Large intestine (tissue), 3 donors: ENCODE data around the gene HS6ST2. TPM values are rescaled to one million over a fixed set of nuclear protein-coding genes. Genes with fewer than 3 reads are reported as not detected.

Experiments
- DNase-seq, 2 donors: peaks; one replicate each; pipeline versions ENCODE4 v3.0.0 to v3.0.0-alpha.2; 2013
- H3K27ac ChIP-seq: one replicate; pipeline ENCODE4 v1.5.1; 2013; ENCODE audit warnings: low read length
- H3K27me3 ChIP-seq: 2 replicates; pipeline ENCODE4 v1.6.1; 2013; ENCODE audit warnings: low read length; ENCODE audit not compliant: control insufficient read depth, insufficient read depth
- H3K36me3 ChIP-seq: 2 replicates; pipeline ENCODE4 v1.6.1; 2013; ENCODE audit warnings: low read length; ENCODE audit not compliant: control insufficient read depth, insufficient read depth
- H3K4me1 ChIP-seq: one replicate; pipeline ENCODE4 v1.6.1; 2013; ENCODE audit warnings: low read length; ENCODE audit not compliant: control insufficient read depth, insufficient read depth
- H3K4me3 ChIP-seq: one replicate; pipeline ENCODE4 v1.5.1; 2013; ENCODE audit warnings: low read length
- H3K9me3 ChIP-seq: one replicate; pipeline ENCODE4 v1.6.1; 2013; ENCODE audit warnings: mild to moderate bottlenecking, low read depth, low read length, moderate library complexity; ENCODE audit not compliant: control insufficient read depth
- WGBS: methylation state at CpG from one replicate; pipeline ENCODE4 v1.1.5; 2013; ENCODE audit warnings: low lambda C conversion rate; ENCODE audit not compliant: insufficient coverage; 5-methylcytosine and 5-hydroxymethylcytosine counted together
- polyA plus RNA-seq: library from polyadenylated mRNA; unstranded; fragments of 120-200 nt; gene quantifications from one replicate; pipeline ENCODE4 v1.2.1, GENCODE V29; 2013

The HS6ST2 gene
- polyA plus RNA-seq, 1 donor: 0.97 TPM

DNA sequence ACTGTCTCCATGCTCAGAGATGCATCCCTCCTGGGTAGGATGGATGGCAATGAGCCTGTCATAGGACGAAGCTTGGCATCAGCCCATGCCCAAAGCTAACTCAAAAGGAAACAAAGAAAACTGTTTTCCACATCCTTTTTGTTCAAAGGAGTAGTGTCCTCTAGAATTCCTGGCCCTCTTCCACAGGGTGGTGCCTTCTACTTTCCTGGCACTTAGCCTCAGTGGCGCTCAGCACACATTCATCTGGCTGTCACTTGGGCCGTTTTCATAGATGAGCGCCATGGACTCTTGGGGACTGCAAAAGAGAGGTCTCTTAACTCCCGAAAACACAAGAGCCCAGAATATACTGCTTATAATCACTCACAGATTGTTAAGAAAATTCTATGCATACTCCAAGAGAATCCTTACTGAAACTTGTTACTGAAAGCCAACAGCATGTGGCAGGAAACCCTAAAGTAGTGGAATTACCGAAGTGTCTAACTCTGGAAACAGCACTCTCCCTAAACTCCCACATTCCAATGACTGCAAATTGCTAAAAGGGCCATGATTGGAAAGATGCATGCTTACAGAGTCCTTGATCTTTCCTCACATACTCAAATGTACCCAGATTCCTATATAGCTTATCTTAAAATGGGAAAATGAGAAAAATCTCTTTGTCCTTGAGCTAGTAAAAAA is 110.0 kb downstream of the HS6ST2 start:
- H3K9me3 ChIP-seq: no peaks in the 10 kb centered on the region
- no peak overlapping the region for H3K27ac ChIP-seq
- no CpG with 5 or more reads among the region's 6 CpGs for WGBS
- H3K36me3 ChIP-seq: no peaks in the 10 kb centered on the region
- H3K27me3 ChIP-seq: no peaks in the 10 kb centered on the region
- DNase-seq: no peak
- no peak overlapping the region for H3K4me3 ChIP-seq
- H3K4me1 ChIP-seq: no peaks in the 10 kb centered on the region

DNA sequence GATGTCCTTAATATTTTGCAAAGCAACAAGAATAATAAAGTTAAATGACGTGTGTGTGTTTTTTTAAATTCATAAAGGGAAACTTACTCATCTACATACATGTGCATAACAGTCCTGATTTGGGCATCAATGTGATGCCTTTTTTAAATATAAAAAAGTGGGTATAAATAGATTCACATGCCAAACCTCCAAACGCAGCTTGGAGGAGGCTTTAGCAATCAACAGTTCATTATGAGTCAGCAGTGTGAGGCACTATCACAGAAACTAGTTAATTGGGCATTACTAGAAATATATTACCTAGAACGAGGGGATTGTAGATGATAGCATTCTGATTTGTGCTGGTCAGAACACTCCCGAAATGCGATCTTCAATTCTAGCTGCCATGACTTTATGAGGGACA is 115.1 kb downstream of the HS6ST2 start:
- Histone ChIP-seq H3K9me3 (no peaks in the 10 kb centered on the region), H3K4me3 (no peak overlapping the region), H3K27me3 (no peaks in the 10 kb centered on the region), H3K4me1 (no peaks in the 10 kb centered on the region), H3K27ac (no peak overlapping the region), H3K36me3 (no peaks in the 10 kb centered on the region)
- no peak for DNase-seq
- no CpG with 5 or more reads among the region's 5 CpGs for WGBS

DNA sequence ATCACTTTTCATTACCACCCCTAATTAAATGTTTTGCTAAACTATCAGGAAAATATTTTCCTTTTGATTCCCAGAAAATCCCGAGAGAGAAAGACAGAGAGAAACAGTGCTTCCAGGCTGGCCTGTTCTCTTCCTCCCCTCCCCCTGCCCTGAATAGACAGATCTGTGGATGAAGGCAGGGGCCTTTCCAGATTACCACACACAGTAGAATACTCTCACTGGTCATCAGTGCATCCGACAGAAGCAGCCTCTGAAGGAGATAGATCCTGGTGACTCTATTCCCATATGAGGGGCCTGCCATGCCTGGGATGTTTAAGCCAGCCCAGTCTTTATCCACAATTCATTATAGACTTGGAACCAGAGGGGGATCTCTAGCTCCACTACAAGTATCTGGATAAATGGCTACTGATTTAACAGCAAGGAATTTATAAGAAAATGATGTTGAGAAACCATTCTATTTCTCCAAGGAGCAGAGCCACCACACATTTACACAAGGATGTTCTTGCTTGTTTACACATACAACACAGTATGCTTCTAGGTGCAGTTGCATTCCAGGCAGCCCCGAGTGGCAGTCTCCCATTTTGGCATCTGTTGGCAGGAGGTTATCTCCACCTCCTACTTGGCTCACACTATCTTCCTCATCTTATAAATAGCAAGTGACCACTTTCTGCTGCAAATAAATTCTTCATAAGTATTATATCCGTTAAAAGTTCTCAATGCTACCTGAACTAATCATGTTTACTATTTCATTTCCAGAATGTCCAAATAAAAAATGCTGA is 115.8 kb downstream of the HS6ST2 start:
- H3K9me3 ChIP-seq: no peaks in the 10 kb centered on the region
- no peak for DNase-seq
- no peak overlapping the region for H3K27ac ChIP-seq
- no CpG with 5 or more reads among the region's 4 CpGs for WGBS
- no peak overlapping the region for H3K4me3 ChIP-seq
- H3K27me3 ChIP-seq: no peaks in the 10 kb centered on the region
- H3K4me1 ChIP-seq: no peaks in the 10 kb centered on the region
- H3K36me3 ChIP-seq: no peaks in the 10 kb centered on the region

DNA sequence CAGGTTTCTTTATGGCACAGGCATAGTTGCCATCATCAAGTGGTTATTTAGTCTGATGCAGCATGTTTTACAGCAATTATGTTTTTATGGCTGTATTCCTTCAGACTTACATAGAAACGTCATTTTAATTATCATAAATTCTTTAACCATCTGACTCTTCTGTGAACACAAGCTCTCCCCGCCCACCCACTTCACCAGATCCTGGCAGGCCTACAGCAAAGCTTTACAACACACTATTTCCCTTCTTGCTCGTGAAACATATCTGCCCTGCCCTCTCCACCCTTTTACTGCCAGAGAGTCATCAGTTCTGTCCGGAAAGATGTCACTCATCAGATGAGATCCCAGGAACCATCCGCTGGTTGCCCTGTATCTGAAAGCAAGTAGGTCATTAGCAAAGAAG is 120.5 kb downstream of the HS6ST2 start:
- H3K27me3 ChIP-seq: no peaks in the 10 kb centered on the region
- H3K4me3 ChIP-seq: no peak overlapping the region
- no CpG with 5 or more reads among the region's 5 CpGs for WGBS
- peak in 1 of 2 donors; percentile 1 for DNase-seq
- H3K36me3 ChIP-seq: no peaks in the 10 kb centered on the region
- no peaks in the 10 kb centered on the region for H3K4me1 ChIP-seq
- H3K27ac ChIP-seq: no peak overlapping the region
- H3K9me3 ChIP-seq: no peaks in the 10 kb centered on the region

DNA sequence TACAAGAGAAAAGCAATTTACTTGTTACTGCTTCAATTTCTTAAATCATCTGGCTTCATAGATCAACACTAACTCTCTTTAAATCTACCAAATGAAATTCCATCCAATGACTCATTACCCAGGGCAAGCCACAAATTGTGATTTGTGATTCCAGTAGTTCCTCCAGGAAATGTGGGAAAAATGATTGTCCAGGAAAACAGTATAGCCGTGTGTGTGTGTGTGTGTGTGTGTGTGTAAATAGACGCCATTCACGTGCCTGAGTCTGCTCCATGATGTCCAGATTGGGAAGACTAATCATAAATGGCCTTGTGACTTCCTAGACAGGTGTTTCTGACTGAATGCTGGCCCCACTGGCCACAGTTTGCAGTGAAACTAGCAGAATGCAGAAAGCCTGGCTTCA is 121.3 kb downstream of the HS6ST2 start:
- Histone ChIP-seq H3K27me3 (no peaks in the 10 kb centered on the region), H3K9me3 (no peaks in the 10 kb centered on the region), H3K4me3 (no peak overlapping the region), H3K36me3 (no peaks in the 10 kb centered on the region), H3K27ac (no peak overlapping the region), H3K4me1 (no peaks in the 10 kb centered on the region)
- DNase-seq: peak; percentile 7 to 14
- 60% methylated on average over 1 of the region's 3 CpGs for WGBS

DNA sequence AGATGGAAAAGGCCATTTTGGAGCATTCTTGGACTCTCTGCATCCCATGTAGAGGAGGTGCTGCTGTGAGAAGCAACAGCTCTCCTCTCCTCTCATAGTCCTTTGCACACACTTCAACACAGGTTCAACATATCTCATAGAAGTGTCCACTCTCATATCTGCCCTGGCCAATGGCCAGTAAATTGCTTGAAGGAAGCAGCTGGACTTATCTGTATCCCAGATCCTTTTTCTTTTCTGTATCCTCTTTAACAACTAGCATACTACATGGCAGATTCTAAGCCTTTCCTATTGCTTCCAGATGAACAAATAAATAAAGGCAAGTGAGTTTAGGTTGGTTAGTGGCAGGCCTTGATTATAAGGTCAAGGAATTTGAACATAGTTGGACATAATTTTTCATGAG is 122.0 kb downstream of the HS6ST2 start:
- Histone ChIP-seq H3K27me3 (no peaks in the 10 kb centered on the region), H3K36me3 (no peaks in the 10 kb centered on the region), H3K4me3 (no peak overlapping the region), H3K4me1 (no peaks in the 10 kb centered on the region), H3K9me3 (no peaks in the 10 kb centered on the region), H3K27ac (no peak overlapping the region)
- no peak for DNase-seq

DNA sequence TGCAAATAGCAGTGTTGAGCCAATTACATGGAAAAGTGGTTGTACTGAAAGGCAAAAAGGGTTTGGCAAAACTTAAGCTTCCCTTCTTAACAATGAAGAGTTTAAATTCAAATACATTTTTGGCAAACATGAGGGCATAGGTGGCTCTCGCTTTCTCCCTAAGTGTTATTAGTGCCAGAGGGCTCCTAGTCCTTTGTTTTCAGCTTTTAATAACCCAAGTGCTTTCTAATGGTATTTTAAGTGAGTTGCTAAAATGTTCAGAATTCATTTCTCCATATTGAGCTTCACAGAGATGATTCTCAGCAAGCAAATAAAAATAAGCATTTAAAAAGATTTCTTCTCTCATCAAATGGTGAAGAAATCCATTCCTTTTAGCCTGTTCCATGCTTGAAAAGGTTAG is 123.7 kb downstream of the HS6ST2 start:
- no peaks in the 10 kb centered on the region for H3K27me3 ChIP-seq
- H3K4me1 ChIP-seq: no peaks in the 10 kb centered on the region
- H3K4me3 ChIP-seq: no peak overlapping the region
- H3K36me3 ChIP-seq: no peaks in the 10 kb centered on the region
- H3K27ac ChIP-seq: no peak overlapping the region
- no peaks in the 10 kb centered on the region for H3K9me3 ChIP-seq
- no CpG with 5 or more reads among the region's 1 CpG for WGBS
- no peak for DNase-seq

DNA sequence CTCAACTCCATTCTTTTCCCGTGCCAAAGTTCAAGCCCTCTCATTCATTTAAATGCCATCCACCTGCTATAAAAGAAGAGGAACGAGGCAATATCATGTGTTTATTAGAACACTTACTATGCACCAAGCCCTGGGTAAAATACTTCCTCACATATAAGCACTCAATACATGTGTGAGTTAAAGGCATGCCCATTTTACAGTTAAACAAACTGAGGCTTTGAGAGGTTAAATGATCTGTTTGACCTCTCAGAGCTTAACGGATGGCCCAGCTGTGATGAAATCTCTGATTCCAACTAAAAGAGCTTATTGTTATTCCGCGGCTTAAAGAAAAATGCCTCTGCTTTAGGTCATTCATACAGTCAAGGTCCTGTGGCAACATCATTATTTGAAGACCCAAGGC is 124.3 kb downstream of the HS6ST2 start:
- H3K4me1 ChIP-seq: no peaks in the 10 kb centered on the region
- H3K27ac ChIP-seq: no peak overlapping the region
- no peaks in the 10 kb centered on the region for H3K36me3 ChIP-seq
- no CpG with 5 or more reads among the region's 5 CpGs for WGBS
- H3K9me3 ChIP-seq: no peaks in the 10 kb centered on the region
- DNase-seq: no peak
- no peak overlapping the region for H3K4me3 ChIP-seq
- no peaks in the 10 kb centered on the region for H3K27me3 ChIP-seq

DNA sequence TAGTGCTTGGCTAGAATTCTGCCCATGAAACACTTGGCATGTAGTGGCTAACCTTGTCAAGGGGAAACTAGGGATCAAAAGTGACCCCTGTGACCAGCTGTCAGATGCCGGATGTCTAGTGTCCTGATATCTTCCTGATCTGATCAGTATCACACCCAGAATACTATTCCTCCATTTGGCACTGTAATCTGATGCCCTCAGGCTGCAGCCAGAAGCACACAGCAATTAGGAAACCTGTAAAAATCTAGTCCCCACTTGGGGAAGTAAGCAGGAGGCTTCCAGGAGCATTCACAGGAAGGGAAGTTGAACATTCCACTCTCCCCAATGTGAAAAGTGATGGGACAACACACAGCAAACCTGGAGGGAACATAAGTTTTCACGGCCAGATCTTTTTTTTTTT is 125.1 kb downstream of the HS6ST2 start:
- Histone ChIP-seq H3K4me1 (no peaks in the 10 kb centered on the region), H3K9me3 (no peaks in the 10 kb centered on the region), H3K4me3 (no peak overlapping the region), H3K27ac (no peak overlapping the region), H3K36me3 (no peaks in the 10 kb centered on the region), H3K27me3 (no peaks in the 10 kb centered on the region)
- no peak for DNase-seq
- WGBS: no CpG with 5 or more reads among the region's 2 CpGs

DNA sequence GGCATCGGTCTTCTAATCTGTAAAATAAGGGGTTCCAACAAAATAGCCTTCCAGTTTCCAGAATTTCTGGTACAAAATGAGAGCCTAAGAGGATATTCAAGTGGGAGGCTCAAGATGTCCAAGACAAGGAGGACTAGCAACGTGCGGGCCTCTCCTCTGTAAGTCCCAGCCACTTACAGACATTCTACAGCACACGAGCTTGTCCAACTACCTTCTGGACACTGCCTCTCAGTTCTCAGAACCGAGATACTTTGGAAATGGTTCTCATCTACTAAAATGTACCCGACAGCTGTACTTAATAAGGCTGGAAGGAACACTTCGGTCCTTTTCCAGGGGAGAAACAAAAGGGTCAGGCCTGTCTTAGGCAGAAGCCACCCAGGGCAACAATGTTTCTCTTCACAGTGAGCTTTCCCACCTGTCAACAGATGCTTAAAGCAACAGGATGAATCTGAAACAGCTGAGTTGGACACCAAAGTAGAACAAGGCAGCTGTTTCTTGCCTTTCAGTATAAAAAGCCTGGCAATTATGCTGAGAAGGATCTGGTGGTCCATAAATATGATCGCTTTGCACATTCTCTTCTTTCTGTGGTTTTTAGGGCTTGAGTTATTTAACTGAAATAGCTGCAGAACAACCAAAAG is 127.0 kb downstream of the HS6ST2 start:
- H3K27ac ChIP-seq: no peak overlapping the region
- no peaks in the 10 kb centered on the region for H3K36me3 ChIP-seq
- DNase-seq: no peak
- H3K4me1 ChIP-seq: no peaks in the 10 kb centered on the region
- WGBS: no CpG with 5 or more reads among the region's 8 CpGs
- no peak overlapping the region for H3K4me3 ChIP-seq
- no peaks in the 10 kb centered on the region for H3K9me3 ChIP-seq
- no peaks in the 10 kb centered on the region for H3K27me3 ChIP-seq
